NCI-H446 treated with DMSO at 0.1 percent for 48 hours (cell line): ENCODE results near the gene MYH8.

Experiments
- DNase-seq: peaks from one replicate; lab custom pipeline; 2025; lab: John Stamatoyannopoulos, UW

MYH8 gene

DNA sequence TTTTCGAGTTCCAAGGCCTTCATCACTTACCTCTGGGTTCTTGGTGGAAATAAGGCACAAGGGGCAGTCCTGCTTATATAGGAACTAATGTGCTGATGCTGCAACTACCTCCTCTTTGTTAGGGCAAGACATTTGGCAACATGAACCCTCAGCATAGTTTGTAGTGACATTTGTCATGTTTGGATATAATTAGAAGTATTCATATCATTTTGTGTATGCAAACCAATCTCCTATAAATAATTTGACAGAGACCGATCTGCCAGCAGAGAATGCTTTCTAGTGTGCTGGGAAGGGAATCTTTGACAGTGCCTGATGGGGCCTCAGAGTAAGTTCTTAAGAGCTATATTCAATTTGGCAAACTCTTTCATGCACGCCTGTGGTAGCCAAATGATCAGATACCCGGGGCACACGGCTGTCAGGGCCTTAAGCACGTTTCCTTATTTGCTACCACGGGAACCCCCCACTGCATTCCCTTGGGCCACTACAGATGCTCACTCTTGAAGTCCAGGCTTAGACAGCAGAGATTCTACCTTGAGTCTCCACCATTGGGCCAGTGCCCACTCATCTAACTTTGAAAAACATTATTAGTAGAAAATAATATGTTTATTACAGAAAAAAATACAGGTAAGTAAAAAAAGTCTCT lies at the start of gene MYH8:
TSS of gene MYH8 (minus strand) at position 51 of the 643 bp plus-strand sequence. CDS start 1,723 bp downstream, outside the sequence.
- no peak for DNase-seq

DNA sequence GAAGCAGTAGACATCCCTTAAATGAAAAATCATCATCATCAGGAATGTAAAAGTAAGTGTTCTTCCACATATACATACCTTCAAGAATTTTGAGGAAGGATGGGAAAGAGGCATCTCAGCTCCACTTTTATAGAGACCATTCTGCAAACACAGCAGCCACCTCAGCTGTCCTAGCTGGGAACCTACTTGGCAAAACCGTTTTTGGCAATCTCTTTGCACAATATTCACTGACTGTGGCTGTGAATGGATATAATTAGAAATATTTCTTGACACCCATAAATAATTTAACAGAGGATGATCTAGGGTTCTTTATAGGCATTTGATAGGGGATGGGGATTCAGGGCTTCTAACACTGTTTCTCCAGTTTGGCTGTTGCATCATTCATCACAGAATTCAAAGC lies 47.7 kb upstream of the MYH8 start, which contains the start of gene MYH4:
TSS of gene MYH4 (minus strand) at position 101 of the 400 bp plus-strand sequence. CDS start 2,814 bp downstream, outside the sequence.
- no peak for DNase-seq

DNA sequence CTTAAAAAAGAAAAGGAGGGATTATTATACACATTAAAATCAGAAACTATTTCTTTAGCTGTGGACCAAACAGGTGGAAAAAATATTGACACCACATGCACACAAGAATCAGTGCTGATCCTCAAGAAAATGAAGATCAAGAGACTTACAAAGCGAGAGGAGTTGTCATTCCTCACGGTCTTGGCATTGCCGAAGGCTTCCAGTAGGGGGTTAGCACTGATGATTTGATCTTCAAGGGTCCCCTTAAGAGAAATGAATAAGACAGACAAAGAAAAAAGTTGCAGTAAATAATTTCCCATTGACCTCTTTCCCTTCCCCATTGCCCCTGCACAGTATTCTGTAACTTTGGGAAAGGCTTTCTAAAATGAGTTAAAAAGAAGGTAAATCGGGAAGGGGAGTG lies 41.7 kb upstream of the MYH8 start:
- DNase-seq = no peak

DNA sequence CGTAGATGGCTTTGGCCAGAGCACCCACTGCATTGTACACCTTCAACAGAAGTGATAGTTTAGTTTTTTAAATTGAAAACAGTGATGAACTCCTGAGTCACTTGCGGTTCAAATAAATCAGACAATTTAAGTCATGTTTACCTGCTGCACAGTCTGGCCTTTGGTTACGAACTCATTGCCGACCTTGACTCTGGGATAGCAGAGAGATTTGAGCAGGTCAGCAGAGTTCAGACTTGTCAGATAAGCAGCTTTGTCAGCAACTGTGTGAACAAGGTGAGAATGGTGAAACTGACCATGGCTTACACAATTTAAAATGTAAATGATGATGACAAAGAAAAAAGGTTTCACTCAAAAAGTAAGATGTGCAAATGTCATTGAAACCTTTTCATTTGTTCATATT lies 38.3 kb upstream of the MYH8 start:
- DNase-seq = no peak

DNA sequence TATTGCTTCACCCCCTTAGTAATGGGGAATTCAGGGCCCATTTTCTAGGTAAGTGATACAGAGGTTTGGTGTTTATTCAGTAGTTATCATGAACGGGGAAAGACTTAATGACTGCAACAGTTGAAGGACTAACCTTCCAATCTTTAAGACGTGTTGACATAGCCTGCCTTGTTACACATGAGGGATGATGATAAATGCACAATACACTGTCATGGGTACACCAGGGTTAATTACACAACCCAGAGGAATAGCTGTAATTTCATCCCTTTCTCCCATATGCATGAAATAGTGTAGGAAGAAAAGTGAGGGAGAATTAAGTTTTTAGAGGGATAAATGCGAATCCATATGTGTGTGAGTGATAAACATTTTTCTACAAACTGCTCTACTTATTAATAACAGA lies 37.0 kb upstream of the MYH8 start:
- no peak for DNase-seq

DNA sequence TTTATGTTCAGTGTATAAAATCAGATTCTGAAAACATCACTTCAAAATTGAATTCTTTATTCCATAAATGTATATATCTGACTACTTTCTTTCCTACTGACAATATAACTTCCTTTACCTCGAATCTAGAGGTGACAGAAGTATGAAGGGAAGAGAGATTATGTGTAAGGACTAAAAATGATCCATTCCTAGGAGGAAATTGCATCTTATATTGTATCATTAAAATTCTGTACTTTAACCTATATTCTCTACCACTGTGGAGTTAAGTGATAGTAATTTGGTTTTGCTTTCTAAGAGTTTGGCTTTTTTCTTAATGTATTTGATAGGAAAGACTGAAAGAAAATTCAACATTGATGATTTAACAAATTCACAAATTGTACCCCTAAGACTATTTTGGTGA lies 36.2 kb upstream of the MYH8 start:
- no peak for DNase-seq

DNA sequence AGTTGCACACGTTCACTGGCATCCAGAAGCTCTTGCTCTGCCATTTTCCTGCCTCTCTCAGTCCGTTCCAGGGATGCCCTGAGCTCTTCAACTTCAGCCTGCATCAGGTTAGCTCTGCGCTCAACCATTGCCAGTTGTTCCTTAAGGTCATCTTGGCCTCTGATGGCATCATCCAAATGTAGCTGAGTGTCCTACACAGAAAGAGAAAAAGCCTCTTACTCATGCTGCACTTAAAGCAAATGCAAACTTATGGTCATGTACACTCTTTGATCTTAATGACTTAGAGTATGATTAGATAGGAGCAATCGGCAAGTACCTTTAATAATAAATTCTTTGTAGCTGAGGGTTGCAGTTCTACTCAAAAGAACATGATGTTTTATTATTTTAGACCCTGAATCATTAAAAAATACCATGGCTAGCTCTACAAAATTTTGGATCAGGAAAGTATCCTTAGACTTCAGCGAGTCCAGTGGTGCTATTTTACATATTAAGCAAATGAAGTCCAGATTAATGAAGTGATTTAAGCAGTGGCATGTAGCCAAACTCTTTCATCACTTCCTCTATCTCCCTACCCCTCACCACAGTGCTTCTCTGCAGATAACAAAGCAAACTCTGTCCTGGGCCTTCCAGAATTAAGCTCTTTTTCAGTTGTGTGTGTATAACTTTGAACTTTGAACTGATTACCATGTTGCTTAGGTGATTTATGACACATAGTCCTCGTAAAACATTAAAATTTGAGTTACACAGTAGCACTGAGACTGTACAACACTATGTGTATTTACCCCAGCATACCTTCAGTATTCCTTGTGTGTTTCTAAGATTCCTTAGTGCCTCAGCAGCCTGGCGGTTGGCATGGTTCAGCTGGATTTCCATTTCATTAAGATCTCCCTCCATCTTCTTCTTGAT lies 25.5 kb upstream of the MYH8 start:
- no peak for DNase-seq

DNA sequence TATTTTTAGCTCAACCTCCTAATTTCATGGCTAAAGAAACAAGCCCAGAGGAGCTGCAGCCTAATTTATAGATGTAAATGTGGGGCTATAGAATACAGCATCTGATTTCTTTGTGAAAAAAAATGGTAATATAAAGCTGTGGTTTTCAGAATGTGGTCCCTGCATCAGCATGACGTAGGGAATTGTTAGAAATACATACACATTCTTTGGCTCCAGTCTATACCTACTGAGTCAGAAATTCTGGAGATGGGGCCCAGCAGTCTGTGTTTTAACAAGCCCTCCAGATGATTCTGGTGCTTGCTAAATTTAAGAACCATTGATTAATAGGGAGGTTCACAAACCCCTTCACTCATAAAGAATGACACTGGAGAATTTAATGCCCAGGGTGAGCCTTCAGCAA lies 18.1 kb upstream of the MYH8 start:
- no peak for DNase-seq

DNA sequence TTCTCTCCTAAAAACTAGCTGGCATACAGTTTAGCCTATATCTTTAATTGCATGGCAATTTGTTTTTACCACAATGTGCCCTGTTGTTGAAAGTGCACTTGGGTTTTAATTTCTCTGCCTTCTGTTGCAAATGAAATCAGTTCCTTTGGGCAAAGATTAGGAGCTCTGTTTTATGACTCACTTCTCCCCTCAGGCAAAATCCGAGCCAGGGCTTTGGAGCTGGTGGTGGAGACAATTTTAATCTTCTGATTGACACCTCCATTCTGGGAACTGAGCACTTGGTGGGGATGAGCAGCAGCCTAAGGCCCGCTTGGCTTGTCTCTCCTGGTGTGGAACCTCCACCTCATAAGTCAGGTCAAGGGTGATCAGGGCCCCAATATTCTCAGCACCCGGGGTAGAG lies 13.3 kb upstream of the MYH8 start:
- DNase-seq = no peak

DNA sequence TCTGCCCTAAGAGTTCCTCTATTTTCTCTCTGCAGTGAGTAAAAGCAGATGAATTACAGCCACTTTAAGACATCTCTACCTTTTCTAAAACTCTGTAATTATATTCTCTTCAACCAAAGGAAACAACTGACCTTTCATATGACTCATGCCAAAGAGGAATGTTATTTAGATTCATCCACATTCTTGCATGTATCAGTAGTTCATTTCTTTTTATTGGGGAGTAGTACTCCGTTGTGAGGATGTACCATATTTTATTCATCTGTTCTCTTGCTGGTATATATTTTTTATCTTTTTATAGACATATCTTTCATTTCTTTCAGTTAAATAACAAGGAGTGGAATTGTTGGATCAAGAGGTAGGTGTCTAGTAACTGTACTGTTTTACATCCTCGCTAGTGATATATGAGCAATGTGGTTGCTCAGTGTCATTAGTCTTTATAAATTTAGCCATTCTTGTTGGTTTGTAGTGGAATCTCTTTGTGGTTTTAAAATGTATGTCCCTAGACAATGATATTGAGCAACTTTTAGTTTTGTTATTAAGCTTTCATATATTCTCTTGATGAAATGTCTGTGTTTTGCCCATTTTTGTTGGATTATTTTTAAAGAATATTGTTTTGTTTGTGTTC lies 7.8 kb upstream of the MYH8 start:
- DNase-seq = no peak

DNA sequence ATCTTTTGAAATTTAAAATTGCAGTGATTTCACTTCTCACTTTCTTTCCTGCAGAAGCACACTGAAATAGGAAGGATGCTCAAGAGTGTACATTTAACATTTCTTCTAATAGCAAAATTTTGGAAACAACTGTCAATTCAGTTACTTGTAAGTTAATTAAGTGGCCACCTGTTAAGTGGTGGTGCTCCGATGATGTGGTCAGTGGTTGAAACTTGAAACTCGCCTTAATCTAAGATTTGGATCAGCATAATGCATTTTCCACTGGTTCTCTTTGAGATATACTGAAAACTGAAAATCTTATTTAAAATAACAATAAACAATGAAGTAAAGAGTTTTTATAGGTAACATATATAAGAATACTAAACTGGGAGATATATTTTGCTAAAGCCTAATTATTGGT lies 7.0 kb upstream of the MYH8 start:
- DNase-seq = no peak

DNA sequence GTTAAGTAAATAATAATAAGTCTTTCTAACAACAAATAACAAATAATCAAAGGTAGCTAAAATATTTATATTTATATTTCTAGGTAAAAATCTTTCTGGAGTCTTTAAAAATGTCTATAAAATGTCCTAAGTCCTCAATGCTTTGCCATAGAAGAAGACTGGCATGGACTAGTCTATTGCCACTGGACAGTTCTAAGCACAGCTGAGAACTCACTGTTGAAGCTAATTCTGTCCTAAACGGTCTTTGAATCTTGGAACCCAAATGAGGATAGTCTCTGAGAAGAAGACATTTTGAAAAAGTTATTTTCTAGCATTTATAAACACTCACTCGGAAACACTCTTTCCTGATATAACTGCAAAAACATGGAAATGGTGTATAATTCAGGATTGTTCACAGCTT lies 539 bp downstream of the MYH8 start:
- no peak for DNase-seq

DNA sequence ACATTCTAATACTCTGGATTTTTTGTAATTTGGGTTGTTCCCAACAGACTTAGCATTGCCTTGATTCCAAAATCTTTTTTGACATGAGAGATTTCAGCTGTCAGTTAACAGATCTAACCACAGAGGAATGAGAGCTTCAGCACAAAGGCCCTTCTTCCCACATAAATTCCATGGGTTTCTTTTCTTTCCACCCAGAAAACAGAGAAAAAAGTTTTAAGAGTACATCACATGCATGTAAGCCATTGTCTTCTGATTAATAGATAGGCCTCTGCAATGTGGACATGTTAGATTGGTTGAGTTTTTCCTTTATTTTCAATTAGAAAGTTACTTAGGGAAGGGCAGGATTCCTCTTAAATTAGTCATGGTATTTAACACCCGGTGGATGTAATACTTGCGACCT lies 939 bp downstream of the MYH8 start:
- no peak for DNase-seq

DNA sequence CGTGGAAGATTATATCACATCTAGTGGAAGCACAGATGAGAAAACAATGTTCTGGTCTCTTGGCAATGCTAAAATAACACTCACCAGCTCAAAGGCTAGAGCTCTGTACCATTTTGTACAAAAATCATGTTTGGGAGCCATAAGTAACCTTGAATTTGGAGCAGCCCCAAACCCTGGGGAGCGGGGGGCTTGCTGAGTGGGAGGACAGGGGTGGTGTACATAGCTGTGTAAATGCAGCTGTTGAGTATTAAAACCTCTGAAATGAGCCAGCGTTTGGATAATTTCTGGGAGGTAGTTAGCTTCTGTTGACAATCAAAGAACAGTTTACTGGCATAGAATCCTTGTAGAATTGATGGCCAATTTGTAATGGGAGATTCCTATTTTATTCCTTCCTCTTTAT lies 4.3 kb downstream of the MYH8 start:
- no peak for DNase-seq

DNA sequence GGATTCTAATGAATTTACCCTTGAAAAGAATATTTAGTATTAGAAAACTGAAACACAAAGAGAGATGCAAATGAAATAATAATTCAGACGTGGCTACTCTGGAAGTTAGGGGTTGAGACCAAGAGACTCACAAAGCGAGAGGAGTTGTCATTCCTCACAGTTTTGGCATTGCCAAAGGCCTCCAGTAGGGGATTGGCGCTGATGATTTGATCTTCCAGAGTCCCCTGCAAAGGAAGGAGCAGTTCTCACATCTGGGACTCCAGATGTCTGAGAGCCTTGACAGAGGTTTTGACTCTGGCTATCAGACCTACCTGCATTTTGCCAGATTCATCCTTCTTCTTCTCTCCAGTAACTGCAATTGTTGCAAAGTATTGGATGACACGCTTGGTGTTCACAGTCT lies 6.6 kb downstream of the MYH8 start:
- DNase-seq = no peak

DNA sequence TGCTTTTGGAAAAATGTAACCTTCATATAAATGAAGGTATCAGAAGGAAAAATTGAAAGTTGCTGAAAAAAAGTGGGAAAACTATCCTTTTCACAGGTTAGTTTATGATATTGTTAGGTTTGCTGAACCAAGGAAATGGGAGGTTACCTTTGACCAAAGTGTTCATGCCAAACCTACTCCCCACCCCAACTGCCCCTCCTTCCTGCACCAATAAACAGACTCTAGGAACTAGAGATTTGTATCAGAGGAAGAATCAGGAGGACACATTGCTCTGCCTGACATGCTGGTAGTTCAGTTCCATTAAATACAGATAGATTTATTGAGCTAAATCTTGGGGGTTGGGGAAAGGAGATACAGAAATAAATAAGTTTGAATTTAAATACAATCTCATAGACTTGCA lies 18.2 kb downstream of the MYH8 start:
- no peak for DNase-seq

DNA sequence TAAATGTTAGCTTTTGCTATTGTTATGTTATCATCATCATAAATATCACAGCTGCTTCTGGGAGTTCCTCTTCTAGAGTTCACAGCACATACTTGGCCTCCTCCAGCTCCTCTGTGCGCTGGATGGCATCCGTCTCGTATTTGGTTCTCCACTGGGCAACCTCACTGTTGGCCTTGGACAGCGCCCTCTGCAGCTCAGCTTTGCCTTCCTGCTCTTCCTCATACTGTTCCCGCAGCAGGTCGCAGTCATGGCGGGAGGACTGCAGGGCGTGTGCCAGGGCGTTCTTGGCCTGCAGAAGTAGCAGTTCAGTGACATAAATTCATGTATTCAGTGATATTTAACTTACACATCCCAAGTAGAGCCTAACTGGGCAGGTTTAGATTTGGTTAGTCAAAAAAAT lies 23.4 kb downstream of the MYH8 start:
- no peak for DNase-seq

DNA sequence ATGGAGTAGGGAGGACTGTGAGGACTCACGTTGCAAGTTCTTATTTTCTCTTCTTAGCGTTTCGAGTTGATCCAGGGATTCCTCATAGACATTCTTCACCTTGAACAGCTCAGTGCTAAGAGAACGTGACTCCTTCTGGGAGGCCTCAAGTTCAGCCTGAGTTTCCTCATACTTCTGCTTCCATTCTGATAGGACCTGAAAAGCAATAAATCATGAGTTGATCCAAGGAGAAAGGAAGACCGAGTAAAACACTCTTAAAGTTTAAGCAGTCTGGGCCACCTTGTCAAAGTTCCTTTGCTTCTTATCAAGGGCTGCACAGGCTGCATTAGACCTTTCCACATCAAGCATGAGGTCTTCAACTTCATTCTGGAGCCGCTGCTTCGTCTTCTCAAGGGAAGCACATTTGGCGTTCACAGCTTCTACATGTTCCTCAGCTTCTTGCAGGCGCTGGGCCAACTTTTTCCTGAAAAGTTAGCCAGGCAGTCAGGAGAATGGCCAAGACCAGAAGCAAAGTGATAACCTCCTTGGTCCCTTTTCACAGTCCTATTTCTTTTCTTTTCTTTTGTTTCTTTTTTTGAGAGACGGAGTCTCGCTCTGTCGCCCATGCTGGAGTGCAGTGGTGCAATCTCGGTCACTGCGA lies 25.1 kb downstream of the MYH8 start:
- DNase-seq = no peak

DNA sequence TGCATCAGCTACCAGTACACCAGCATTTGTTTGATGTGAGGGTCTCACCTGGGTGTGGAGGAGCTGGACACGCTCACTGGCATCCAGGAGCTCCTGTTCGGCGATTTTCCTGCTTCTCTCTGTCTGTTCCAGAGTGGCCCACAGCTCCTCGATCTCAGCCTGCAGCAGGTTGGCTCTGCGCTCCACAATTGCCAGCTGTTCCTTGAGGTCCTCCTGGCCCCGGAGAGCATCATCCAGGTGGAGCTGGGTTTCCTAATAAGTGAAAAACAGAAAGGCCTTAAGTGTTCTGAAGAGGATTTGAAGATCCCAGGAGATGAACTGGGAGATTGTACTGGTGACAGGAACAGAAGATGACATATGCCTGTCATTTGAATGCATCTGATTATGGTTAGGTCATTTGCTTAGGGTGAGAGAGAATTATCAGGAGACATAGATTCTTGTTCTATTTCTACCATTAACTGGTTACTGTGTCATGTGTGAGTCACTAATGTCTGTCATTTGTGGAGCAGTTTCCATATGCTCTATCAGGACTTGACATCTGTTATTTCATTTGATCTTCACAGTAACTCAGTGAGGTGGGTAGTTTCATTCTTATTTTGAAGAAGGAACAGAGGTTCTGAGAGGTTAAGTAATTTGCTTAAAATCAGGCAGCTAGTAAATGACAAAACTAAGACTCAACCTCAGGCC lies 27.4 kb downstream of the MYH8 start:
- no peak for DNase-seq

DNA sequence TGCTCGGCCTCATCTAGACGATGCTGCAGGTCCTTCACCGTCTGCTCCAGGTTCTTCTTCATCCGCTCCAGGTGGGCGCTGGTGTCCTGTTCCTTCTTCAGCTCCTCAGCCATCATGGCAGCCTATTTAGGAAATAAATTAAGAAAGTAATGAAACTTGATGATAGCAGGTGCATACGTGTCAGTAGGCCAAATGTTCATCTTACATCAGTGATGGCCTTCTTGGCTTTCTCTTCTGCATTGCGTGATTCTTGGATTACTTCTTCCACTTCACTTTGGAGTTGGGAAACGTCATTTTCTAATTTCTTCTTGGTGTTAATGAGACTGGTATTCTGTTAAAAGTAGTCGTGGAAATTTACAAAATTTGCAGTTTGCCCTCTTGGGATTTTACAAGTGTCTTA lies 28.9 kb downstream of the MYH8 start:
- DNase-seq = no peak

DNA sequence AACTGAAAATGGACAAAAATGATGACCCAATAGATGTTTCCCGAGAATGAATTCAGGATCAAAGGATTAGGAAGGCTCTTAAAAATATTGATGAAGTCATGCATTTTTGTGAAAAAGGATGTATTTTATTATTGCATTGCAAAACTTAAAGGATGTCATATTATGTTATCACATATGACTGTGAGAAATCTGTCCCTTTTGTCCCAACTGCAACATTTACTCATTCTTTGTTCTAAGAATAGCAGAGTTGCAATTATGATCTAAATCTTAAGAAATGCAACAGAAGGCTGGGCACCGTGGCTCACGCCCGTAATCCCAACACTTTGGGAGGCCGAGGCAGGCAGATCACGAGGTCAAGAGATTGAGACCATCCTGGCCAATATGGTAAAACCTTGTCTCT lies 35.9 kb downstream of the MYH8 start:
- no peak for DNase-seq

DNA sequence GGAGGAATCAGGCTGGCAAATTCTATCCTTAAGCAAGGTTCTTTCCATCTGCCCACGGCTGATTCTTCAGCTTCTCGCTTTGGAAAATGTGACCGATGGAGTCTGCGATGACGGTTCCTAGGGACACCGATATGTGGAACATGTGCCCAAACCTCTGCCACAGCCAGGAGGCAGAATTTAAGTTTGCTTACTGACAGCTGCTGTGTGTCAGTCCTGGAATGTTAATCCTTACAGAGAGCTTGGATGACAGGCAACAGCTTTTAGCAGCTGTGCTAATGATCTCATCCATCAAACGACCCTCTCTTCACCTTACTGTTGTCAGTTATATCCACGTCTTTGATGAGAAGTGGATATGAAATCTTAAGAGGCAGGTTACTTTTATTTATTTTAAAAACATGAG lies 37.6 kb downstream of the MYH8 start:
- DNase-seq = no peak
